NCI-H226 (cell line): ENCODE data around the gene KIF12.
"Not testable (repeated sequence)": the region's sequence is repeated elsewhere in the genome, so short reads cannot be mapped to it uniquely, and the experiment has no call there.

Experiments
- DNase-seq: peaks from one replicate; pipeline ENCODE4 v3.0.0-alpha.2; 2015

KIF12 gene

DNA sequence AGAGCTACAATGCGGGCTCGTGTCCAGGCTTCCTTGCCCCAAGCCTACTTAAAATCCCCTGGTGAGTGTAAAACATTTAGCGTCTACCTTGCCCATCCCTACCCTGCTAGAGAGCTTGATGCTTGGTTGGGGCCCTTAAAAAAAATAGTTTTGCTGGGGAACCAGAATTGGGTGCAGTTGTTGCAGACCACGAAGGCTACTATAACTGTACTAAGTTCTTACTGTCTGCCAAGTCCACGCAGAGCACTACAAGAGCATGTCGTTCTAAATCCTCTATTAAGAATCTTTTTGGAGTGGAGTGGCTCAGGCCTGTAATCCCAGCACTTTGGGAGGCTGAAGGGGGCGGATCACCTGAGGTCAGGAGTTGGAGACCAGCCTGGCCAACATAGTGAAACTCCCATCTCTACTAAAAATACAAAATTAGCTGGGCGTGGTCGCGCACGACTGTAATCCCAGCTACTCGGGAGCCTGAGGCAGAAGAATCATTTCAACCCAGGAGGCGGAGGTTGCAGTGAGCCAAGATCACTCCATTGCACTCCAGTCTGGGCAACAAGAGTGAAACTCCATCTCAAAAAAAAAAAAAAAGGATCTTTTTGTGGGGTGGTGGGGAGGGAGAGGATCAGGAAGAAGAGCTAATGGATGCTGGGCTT, 16.2 kb downstream of the KIF12 start:
- DNase-seq, result not testable (repeated sequence)

DNA sequence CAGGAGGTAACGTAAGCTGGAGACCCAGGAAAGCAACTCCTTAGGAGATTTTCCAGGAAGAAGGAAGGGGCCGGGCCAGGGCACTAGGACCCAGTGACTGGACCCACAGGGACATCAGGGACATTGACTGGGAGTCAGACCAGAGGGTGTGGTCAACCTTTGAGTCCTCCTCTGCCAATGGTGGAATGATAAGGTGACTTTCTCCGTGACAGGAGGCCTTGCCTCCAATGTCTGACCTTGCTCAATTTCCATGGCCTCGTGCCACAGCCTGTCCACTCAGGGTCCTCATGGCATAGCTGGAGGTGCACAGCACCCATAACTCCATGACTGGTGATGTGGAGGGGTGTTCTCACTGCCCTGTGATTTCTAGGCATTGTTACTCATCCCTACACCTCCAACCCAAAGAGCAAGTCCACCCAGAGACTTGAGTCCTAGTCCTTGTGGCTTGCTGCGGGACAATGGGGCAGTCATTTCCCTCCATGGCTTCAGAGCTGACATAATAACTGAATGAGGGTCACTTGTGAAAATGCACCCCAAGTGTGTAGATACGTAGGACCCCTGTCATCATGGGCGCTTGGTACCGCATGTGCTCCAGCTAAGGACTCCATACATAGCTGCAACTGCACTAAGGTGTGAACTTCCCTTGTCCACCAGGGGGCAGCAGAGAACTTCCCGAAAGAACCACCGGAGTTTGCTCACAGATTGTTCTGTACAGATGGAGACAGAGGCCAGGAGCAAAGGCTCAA, 16.9 kb downstream of the KIF12 start:
- peak; percentile 52 for DNase-seq

DNA sequence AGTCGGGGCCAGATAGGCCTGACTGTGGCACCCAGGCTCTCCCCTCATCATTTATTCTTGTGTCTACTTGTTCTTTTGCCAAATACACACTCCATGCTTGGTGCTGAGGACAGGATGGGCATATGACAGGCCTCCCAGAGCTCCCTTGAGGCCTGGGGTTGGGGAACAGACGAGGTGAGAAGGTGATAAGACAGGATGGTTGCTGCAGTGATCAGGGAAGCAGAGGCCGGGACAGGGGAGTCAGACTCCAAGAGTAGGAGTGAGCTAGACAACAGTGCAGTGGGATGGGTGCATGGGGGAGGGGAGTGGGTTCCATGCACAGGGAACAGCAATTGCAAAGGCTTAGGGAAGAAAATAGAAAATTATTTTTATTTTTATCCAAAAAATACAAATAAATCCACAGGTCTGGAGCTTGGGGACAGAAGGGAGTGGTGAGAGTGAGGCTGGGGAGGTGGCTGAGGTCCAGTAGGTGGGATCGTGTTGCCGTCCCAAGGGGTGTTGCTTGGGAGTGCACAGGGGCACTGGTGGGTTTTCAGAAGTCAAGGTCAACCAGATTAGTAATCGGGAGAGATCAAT, 17.6 kb downstream of the KIF12 start:
- no peak for DNase-seq

DNA sequence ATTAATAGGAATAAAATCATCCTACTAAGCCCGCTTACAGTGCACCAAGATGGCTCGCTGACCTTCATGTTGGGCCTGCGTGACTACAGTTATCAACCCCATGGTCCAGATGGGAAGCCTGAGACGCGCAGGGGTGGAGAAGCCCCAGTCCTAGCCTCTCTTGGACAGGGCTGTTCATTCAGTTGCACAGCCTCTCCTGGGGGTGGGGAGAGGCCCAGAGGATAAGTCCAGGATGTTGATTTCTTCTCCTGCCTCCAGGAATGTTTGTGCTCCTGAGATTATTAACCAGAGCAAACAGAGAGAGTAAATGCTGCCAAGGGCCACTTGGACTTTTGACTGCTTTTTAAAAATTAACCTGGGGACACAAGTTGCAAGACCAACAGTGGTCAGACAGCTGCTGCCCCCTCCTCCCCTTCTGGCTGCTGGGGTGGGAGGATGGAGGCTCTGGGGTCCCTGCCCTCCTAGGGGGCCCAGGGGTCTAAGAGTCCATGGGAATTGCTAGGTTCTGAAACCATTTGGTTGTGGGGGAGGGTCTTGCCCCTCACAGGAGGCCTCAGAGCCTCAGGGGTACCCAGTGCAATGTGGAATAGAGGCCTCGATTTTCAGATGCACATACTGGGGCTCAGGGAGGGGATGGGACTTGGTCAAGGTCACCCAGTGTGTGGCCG, 18.2 kb downstream of the KIF12 start:
- DNase-seq, result no peak

DNA sequence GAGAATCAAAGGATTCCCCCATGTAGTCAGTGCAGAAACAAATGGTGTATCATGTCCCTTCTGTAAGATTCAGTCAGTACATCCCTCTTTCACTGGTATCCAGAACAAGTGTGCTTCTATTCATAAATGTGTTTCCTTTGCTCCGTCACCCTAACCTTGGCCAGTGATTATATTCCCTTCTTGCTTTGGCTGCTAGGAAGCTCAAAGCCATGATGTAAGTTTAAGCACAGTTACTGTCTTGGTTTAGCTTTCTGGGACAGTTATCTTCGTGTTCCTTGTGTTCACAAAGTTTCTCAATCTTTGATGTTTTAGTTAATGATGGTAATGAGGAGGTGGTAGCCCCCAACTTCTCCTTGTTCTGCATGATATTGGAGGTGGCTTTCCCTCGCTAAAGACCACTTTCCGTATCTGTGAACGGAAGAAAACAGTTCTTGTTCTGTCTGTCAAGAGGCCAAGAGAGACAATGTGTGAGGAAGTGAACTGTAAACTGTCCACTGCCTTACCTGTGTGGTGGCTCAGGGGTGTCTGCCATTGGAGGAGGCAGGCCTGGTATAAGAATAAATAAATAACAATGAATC, 18.8 kb downstream of the KIF12 start:
- no peak for DNase-seq

DNA sequence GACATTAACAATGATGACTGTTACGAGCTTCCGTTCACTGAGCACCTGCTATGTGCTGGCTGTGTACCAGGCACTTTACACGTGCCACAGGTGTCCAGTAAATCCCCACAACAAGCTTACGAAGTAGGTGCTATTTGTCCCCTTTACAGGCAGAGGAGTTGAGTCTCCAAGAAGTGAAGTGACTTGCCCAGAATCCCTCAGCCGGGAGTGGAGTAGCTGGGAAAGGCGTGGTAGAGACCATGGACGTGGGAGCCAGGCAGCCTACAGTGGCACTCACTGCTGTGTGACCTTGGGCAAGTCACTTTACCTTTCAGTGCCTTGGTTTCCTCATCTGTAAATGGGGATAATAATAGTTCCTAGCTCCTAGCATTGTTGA, 20.3 kb downstream of the KIF12 start:
- no peak for DNase-seq

DNA sequence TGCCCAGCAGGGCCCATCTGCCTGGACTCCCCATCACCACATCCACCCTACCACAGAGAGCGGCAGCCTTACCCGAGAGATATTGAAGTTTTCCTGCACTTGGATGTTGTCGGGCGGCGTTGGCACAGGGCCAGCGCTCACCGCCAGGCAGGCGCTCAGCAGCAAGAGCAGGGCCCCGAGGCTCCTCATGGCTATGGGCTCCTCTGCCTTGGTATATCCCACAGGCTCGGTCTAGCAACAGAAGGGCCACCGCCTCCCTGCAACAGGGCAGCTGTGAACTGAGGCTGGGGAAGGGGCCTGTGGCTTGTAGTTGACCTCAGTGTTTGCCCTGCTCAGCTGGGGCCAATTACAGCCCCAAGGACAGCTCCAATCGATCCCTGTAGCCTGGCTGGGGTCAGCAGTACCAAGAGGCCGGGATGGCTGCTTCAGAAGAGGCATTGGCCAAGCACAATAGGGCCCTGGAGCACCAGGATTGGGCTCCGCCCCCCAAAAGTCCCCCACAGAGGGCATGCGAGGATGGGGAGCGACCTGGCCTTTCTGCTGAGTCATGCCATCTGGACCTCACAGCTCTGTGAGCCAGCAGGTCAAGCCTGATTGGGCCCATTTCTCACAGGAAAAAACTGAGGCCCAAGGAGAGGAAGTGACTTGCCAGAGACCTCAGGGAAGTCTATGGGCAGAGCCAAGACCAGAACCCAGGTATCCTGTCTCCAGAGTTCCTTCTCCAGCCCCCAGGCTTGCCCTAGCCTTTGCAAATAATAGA, 20.9 kb downstream of the KIF12 start, which contains the start of gene AMBP:
Gene AMBP (minus strand): TSS at position 280 of the 760 bp plus-strand sequence. CDS start 91 bp downstream, at position 189.
- no peak for DNase-seq

DNA sequence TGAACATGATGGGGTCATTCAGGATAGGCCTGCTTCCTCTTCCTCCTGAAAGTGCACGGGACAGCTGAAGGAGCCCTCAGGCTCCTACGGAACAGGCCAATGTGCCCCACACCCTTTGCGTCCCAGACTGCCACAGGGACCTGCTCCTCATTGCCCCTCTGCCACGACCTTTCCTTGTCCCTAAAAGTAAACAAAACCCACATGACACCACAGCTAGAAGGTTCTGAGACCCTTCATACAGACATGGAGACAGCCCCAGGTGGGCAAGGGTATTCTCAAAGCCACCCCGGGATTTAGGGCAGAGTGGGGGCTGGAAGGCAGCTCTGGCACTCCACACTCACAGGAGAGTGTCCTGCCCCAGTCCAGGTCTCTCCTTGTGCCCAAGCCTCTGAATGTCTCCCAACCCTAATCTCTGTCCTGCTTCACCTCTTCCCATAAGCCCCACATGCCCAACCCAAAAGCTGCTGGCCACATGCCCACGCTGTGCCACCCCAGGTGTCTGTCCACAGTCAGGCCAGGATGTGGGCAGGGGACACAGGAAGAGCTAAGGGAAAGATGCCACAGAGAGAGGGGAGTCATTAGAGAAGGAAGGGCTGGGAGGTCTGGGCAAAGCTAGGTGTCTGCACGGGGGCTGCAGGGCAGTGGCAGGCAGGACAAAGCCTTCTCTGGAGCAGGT, 21.8 kb downstream of the KIF12 start:
- DNase-seq, result no peak

DNA sequence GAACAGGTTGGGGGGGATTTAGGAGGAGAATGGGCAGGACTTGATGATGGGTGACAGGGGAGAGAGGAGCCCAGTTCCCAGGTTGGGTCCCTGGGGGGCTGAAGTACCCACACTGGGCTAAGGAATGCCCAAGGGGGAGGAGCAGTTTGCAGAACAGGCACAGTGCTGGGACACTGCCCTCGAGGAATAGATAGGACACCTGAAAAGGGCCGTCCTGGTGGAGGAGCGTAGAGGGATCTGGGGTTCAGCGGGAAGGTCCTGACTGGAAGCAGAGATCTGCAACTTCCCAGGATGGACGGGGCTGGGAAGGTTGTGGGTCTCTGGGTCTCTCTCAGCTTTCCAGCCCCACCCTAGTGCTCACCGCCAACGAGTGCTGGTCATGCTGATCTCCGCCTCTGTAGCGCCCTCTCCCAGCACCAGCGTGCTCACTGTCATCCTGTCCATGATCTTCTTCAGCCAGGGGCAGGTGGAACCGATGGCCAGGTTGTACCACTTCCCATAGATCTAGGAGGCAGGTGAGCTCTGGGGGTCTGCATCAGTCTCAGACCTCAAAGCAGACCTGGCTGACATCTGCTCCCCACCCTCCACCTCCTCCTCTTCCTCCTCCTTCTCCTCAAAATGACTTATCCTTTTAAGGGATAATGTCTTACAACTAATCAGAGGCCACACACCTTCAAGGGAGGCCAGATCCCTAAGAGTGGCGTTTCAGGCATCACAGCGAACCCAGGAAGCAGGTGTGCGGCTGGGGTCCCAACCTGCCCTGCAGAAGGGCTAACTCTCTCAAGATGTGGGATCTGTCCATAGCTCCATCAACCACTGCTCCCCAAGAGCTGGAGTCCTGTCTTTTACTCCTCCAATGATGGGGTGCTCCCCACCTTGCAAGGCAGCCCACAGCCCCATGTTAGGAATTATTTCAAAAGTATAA, 22.6 kb downstream of the KIF12 start:
- no peak for DNase-seq

DNA sequence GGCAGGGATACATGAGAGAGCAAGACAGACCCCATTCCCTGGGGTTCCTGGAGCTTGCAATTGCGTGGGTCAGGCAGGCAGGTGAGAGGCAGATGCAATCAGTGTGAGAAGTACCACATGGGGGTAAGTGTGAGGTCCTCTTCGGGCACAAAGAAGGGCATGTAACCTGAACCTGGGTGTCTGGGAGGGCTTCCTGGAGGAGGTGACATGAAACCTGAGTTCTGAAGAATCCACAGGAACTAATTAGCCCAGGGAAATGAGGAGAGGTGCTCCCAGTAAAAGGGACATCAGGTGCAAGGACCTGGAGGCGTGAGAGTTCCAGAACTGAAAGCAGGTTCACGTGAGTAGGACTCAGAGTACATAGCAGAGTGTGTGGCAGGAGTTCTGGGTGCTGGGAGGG, 23.5 kb downstream of the KIF12 start:
- no peak for DNase-seq

DNA sequence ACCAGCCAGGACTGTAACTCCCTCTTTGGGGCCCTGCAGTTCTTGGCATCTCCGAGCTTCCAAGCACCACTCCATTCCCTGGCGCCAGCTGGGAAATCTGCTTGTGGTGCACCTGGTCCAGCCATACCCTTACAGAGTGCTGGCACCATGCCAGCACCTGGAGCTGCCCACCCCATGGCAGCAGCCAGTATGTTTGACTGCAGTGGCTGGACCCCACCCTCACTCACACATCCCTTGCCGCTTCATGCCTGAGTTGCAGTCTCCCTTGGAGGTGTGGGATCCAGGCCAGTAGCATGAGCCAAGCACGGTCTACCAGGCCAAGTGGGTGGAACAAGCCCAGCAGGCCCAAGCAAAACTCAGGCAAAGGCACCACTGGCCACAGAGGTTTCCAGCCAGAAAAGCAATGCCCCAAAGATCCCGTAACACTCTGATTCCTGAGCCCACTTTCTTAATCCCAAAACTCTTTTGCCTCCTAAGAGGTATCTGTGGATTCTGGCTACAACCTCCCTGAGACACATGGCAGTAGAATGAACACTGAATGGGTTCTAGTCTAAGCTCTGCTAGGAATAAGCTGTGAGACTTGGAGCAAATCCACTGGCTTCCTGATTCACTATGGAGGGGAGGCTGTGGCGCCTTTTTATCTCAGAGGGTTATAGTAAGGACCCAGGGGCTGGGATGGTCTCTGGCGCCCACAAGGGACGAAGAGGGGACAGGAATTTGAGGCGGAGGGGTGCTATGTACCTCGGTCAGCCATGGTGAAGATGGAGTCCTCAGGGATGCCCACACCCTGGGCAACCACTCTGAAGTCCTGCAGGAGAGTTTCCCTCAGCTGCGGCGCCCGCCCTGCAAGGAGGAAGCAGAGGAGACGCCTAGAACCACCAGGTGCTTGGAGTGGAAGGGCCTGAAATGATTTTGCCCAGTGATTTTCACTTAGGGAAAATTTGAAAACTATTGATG, 26.6 kb downstream of the KIF12 start:
- DNase-seq, result no peak

DNA sequence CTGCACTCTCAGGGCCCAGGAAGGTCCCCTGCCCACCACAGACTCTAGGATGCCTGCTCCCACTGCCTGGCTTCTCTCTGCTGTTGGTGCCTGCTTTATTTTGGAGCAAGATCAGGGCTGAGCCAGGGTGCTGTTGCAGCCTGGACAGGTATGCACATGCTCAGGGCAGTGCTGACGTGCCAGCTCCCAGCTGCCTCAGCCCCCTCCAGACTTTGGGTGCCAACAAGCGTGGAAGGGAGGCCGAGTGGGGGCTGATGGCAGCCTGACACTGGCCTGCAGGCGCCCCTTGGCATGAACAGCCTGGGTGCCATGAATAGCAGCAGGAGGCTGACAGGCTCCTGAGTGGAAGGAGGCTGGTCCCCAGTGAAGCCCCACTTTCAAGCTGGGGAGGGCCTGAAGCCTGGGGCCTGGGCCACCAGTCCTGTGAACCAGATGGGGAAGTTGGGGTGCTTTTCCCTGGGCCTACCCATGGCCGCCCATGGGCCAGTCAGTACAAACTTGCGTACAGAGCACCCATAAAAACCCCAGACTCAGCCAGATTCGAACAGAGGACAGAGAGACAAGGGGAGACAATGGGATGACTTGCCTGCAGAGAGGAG, 27.8 kb downstream of the KIF12 start:
- no peak for DNase-seq

DNA sequence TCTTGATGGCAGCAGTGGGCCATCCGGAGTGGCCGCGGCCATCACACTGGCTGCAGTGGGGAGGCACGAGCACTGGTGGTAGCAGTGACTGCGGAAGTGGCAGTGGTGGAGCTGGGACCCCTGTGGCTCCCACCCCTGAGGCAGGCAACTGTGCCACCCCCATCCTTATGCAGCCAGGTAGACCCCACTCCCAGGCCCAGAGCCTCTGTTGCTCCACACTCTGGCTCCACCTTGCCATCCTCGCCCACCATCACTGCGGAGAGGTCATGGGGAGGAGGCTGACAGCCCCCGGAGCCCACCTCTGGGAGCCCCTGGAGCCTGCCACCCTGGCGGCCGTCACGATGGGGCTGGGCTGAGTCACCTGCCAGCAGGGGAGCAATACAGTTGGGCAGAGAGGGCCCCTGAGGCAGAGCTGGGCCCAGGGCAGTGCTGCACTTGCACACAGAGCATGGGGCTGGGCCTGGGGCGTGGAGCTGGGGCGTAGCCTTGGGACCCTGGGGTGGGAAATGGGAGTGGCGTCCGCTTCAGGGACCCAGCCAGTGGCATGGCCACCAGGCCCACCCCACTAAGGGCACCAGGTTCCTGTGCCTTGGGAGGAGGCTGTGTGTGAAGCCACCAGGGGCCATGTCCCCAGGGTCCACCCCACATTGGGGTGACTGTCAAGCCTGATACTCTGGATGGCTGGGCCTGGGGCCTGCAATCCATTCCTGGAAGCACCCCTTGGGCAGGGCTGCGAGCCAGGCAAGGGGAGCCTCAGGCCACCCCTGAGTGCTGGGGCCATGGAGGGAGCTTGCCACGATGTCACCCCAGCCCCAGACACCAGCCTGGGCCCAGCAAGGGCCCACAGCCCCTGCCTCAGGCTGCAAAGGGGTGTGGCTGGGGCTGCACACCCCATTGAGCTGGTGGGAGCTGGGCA, 28.6 kb downstream of the KIF12 start:
- no peak for DNase-seq

DNA sequence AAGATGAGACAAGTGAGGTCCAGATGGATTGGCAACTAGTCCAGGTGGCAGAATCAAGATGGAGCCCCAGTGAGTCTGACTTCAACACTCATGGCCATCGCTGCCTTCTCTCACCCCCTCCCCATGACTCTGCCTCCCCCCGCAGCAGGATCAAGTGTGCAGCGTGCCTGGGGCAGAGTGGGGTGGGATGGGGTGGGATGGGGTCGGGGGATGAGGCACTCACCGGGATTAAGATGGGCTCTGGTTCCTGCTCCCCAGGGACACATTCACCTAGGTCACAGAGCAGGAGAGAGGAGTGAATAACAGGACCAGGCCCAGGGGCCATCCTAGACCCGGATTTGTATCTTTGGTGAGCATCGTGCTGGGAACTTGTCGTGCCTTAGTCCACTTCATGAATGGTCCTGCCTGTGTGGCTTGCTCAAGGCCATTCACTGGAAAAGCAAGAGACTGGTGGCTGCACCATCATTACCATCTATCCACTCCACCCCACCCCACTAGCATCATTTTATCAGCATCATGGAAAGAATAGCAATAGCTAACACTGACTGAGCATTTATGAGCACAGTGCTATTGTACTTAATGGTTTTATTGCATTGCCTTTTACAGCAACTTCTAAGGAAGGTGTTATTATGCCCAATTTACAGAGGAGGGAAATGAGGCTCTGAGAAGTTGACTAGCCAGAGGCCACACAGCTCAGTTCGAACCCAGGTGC, 29.5 kb downstream of the KIF12 start:
- DNase-seq, result no peak

DNA sequence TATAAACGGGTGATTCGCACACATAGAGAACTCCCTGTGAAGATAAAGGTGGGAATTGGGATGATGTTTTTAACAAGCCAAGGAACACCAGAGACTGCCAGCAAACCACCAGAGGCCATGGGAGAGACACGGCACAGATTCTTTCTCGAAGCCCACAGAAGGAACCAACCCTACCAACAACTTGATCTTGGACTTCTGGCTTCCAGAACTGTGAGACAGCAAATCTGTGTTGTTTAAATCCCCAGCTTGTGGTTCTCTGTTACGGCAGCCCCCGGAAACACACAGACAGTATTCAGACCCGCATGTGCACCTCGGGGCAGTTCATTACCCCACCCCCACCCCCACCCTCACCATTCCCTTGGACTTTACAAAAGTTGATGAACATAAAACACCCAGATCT, 33.8 kb downstream of the KIF12 start:
- DNase-seq, result no peak

DNA sequence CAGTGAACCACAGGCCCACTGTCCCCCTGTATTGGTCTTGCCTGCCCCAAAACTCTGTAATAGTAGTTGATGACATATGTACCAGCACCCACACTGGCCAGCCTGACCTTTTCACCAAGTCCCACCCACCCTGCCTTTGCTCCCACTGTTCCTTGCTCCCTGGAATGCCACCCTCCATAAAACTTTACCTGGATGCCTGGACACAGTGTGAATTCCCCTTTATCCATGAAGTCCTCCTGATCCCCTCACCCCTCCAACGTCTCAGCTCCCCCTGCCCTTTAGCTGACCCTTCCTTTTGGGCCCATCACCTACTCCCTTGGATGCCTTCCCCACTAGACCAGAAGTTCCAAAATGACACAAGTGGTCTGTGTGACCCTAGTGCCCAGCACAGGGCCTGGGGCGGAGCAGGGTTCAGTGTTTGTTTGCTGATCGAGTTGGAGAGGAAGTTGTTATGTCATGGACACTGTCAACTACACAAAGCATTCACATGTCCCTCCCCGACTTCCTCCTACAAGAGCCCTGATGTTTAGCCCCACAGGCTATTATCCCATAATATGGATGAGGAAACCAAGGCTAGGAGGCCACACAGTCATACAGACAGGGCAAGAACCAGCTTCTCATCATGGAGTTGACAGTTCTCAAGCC, 37.1 kb downstream of the KIF12 start:
- DNase-seq, result no peak

DNA sequence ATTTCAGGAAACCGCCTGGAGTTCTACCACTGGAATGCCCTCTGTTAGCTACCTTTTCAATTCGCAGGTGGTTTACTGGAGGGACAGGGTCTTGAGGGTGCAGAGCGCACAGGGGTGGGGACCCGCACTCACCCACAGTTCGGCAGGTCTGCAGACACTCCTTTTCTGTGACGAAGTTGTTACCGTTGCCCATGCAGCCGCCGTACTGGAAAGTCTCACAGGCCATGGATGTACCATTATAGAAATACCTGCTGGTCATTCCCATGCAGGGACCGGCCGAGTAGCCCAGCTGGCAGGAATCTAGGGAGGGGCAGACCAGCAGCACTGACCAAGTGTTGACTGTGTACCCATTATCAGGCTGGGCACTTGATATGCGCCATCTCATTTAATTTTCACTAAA, 37.8 kb downstream of the KIF12 start:
- no peak for DNase-seq
